ENCODE measurements around the gene SMPDL3B. TPM values are rescaled to one million over a fixed set of nuclear protein-coding genes. Genes with fewer than 3 reads are reported as not detected.

SMPDL3B gene
- total and polyA plus RNA-seq, 2 of the 4 experiments (the other 2 are of a cell fraction), result not detected

DNA sequence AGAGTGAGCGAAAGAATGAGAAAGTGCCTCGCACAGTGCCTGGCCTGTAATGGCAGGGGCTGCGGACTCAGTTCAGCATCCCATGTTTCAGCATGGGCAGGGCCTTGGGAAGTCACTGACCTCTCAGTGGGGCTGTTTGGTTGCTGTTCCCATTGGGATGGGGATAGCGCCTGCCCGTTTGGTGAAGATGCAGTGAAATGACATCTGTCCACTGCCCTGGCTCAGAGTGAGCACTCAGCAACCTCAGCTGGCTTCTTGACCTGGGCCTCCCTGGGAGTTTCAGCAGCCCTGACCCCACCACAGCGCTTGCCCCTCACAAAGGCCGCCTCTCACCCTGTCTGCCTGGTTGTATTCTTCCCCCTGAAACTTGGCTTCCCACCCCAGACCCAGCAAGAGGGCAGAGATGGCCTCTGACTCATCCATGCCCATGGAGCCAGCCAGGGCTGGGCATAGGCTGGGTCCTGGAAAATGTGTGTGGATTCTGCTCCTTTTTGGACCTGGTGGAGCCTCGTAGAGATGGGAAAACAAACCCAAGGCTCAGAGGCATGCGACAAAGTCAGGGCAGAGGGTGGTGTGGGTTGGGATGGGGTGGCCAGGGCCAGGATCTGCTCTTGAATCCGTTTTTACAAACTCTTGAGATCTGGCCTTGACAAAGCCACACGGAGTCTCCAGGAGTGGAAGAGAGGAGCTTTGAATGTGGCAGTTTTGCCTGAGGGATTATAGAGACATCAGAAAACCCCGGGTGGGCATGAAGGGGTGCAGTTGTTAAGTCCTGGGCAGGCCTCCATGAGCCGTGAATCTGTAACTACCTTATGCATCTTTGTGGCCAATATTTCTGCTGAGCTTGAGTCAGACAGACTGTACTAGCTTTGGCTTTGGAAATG is 26.2 kb downstream of the SMPDL3B start:
- Histone ChIP-seq H3K9me1 (ENCODE audit: insufficient read depth, low read length) (peaks cover 23% of the 10 kb centered on the region), H3K27me3 (ENCODE audit: control insufficient read depth, insufficient read depth, low read length) (no peaks in the 10 kb centered on the region; the same call in 1 of the 2 replicates), H3K23ac (ENCODE audit: low read depth, low read length) (no peak overlapping the region; the same call in none of the 2 replicates), H4K8ac (ENCODE audit: low read depth in 2 of 2, low read length in 2 of 2) (peak overlapping the region; percentile 71 to 99; a peak in 3 of 4 replicates), H3K36me3 (ENCODE audit: control insufficient read depth, insufficient read depth, low read length) (peaks cover 13% of the 10 kb centered on the region; the same call in 1 of the 2 replicates), H2AFZ (replicated peaks; ENCODE audit: low read length, poor library complexity) (peak overlapping the region; percentile 74), H3K9me3 (ENCODE audit: control insufficient read depth, insufficient read depth, low read length) (no peaks in the 10 kb centered on the region), H3K4me2 (ENCODE audit: low read depth, low read length) (peak overlapping the region; percentile 86), H4K5ac (ENCODE audit: low read depth, low read length) (no peak overlapping the region), H2BK15ac (ENCODE audit: low read depth, low read length) (no peak overlapping the region), H3K27ac (ENCODE audit: insufficient read depth, low read length) (peak overlapping the region; percentile 2), H3K4ac (ENCODE audit: low read depth, low read length) (peak overlapping the region; percentile 68), H3K14ac (replicated peaks; ENCODE audit: low read depth, low read length) (peak overlapping the region; percentile 63), H4K91ac (ENCODE audit: insufficient read depth, low read depth, low read length) (peak overlapping the region; percentile 83; the same call in 1 of the 2 replicates), H3K4me3 (ENCODE audit: insufficient read depth, low read depth, low read length) (peak overlapping the region; percentile 58), H2AK5ac (ENCODE audit: low read depth, low read length) (peak overlapping the region; percentile 80), H3K56ac (ENCODE audit: extremely low read depth, insufficient read depth, low read length) (no peak overlapping the region), H3K9ac (ENCODE audit: low read depth, low read length) (peak overlapping the region; percentile 23; the same call in 1 of the 2 replicates), H4K20me1 (ENCODE audit: insufficient read depth, low read length) (no peaks in the 10 kb centered on the region; the same call in 1 of the 2 replicates), H2BK5ac (ENCODE audit: low read depth, low read length, poor library complexity, severe bottlenecking) (no peak overlapping the region), H2BK20ac (ENCODE audit: low read depth, low read length) (no peak overlapping the region), H3K18ac (ENCODE audit: low read depth, low read length) (no peak overlapping the region), H2BK120ac (ENCODE audit: low read depth, low read length) (no peak overlapping the region), H3K79me1 (ENCODE audit: low read depth in 1 of 2, low read length in 2 of 2) (peaks cover 13 to 33% of the 10 kb centered on the region in 2 experiments), H3K4me1 (ENCODE audit: control insufficient read depth, insufficient read depth, low read length) (peaks cover 14% of the 10 kb centered on the region), H2AK9ac (replicated peaks; ENCODE audit: low read depth, low read length, poor library complexity) (peak overlapping the region; percentile 97)
- dilution Hi-C loops (cut with HindIII; ENCODE audit: low sequenced_read_pairs, unreplicated experiment), result no loop called here
- 61% methylated on average over 8 of the region's 13 CpGs; no CpG with 5 or more reads in 1 of the 2 experiments for WGBS, 2 experiments (ENCODE audit: extremely low coverage in 2 of 2, insufficient read length in 1 of 2)
- in situ Hi-C loops (cut with MboI; ENCODE audit: low sequenced_read_pairs), result no loop called here
- TF ChIP-seq CEBPB (IDR thresholded peaks at IDR 0.05; ENCODE audit: low read depth, low read length) (no peak), RCOR1 (IDR thresholded peaks at IDR 0.05; ENCODE audit: insufficient replicate concordance, low read length) (no peak), POLR2A (IDR thresholded peaks at IDR 0.05; ENCODE audit: low read depth, low read length) (no peak), MXI1 (IDR thresholded peaks at IDR 0.05; ENCODE audit: borderline replicate concordance, low read depth, low read length) (no peak), MAFK (IDR thresholded peaks at IDR 0.05; ENCODE audit: low read depth, low read length) (no peak), RAD21 (IDR thresholded peaks at IDR 0.05; ENCODE audit: low read length) (no peak), BHLHE40 (IDR thresholded peaks at IDR 0.05; ENCODE audit: low read depth, low read length) (no peak)
- intact Hi-C loops (cut with micrococcal nuclease), result no loop called here
- ATAC-seq (ENCODE audit: low read depth), result peak; percentile 7; the same call in 1 of the 2 replicates
- ChIA-PET CTCF (no interaction called here), POLR2A (ENCODE audit: unreplicated experiment) (no interaction called here)
- DNase-seq, result no peak
- BruUV-seq (replicated peaks), result no TSS peak

All from IMR-90 (cell line).